Renal cortex interstitium (tissue), 11 donors: ENCODE data around the gene EML6. TPM values are rescaled to one million over a fixed set of nuclear protein-coding genes. Genes with fewer than 3 reads are reported as not detected.
"Not testable (repeated sequence)": the region's sequence is repeated elsewhere in the genome, so short reads cannot be mapped to it uniquely, and the experiment has no call there.

Experiments
- DNase-seq, 11 donors: peaks; one replicate each; pipeline ENCODE4 v3.0.0-alpha.2; 2013; ENCODE audit warnings: low read depth in 9 of 11, low spot score in 4 of 11; ENCODE audit errors: extremely low read depth in 1 of 11
- polyA plus RNA-seq, 3 donors: library from polyadenylated mRNA; unstranded; fragments of 120-200 nt; gene quantifications; one replicate each; pipeline ENCODE4 v1.2.1, GENCODE V29; 2013; ENCODE audit not compliant: insufficient read length in 3 of 3

EML6 gene
- polyA plus RNA-seq, 3 donors, result 11.5 to 20.3 (median 13.9) TPM

- DNase-seq, result no peak
Observed at GRCh38 chr2:54830546-54830945, 107.1 kb downstream of the EML6 start.

GRCh38 chr2:54831480-54831879 is 108.0 kb downstream of the EML6 start:
- no peak for DNase-seq

- no peak for DNase-seq
Observed at GRCh38 chr2:54834721-54835120, 111.3 kb downstream of the EML6 start.

GRCh38 chr2:54836477-54836876 is 113.0 kb downstream of the EML6 start:
- DNase-seq, result no peak

- peak; percentile 31 to 69 (median 47) for DNase-seq
Observed at GRCh38 chr2:54838585-54839035, 115.1 kb downstream of the EML6 start.

- DNase-seq, result peak in 7 of 11 donors; percentile 6 to 44 (median 15)
Observed at GRCh38 chr2:54839461-54840255, 116.2 kb downstream of the EML6 start.

GRCh38 chr2:54840559-54841468 is 117.4 kb downstream of the EML6 start:
- no peak for DNase-seq

- DNase-seq, result not testable (repeated sequence)
Observed at GRCh38 chr2:54841500-54841899, 118.0 kb downstream of the EML6 start.

- DNase-seq, result no peak
Observed at GRCh38 chr2:54845094-54845493, 121.6 kb downstream of the EML6 start.

- no peak for DNase-seq
Observed at GRCh38 chr2:54845514-54845913, 122.1 kb downstream of the EML6 start.

GRCh38 chr2:54850171-54851122 is 127.0 kb downstream of the EML6 start:
- DNase-seq, result no peak

GRCh38 chr2:54853616-54854310 is 130.3 kb downstream of the EML6 start:
- DNase-seq, result no peak

- no peak for DNase-seq
Observed at GRCh38 chr2:54855434-54855833, 132.0 kb downstream of the EML6 start.

- DNase-seq, result no peak
Observed at GRCh38 chr2:54858021-54858681, 134.7 kb downstream of the EML6 start.

GRCh38 chr2:54859416-54859815 is 136.0 kb downstream of the EML6 start:
- no peak for DNase-seq

GRCh38 chr2:54859997-54860701 is 136.7 kb downstream of the EML6 start:
- DNase-seq, result no peak

- no peak for DNase-seq
Observed at GRCh38 chr2:54862229-54862628, 138.8 kb downstream of the EML6 start.
